ENCODE data around the gene PTPRM. TPM values are rescaled to one million over a fixed set of nuclear protein-coding genes. Genes with fewer than 3 reads are reported as not detected.

Gene PTPRM
- total RNA-seq, 1 donor from 2014 or later = 13.9 TPM

DNA sequence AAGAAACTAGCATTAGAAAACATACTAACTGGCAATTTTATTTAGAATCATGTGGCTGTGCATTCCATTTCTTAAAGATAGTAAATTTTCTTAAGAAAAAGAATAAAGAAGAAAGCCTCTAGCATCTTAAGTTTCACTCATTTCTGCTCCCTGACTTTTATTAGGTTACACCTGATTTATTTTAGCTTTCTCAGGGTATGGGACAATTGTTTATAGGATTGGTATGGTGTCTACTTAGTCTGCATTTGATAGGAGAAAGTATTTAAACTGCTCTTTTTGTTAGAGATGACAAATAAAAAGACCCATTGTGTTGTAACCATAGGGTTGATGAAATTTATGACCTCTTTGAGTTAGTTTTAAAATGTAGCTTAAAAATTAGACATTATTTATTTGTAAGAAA is 115.2 kb downstream of the PTPRM start:
- Histone ChIP-seq H3K4me2 (no peak overlapping the region), H3K4me1 (no peaks in the 10 kb centered on the region), H3K9me3 (ENCODE audit: low read depth) (no peaks in the 10 kb centered on the region), H3K9ac (no peak overlapping the region), H3K27me3 (no peaks in the 10 kb centered on the region), H3K4me3 (no peak overlapping the region), H3K79me2 (ENCODE audit: low read depth) (no peaks in the 10 kb centered on the region), H3F3A (ENCODE audit: low read depth) (no peaks in the 10 kb centered on the region), H3K36me3 (no peaks in the 10 kb centered on the region), H4K20me1 (ENCODE audit: low read depth) (no peaks in the 10 kb centered on the region), H3K27ac (no peak overlapping the region), H2AFZ (replicated peaks) (no peak overlapping the region)
- no peak overlapping the region for H3K27ac Mint-ChIP-seq
- H3K36me3 Mint-ChIP-seq = no peaks in the 10 kb centered on the region
- H3K4me1 Mint-ChIP-seq = peaks cover 3% of the 10 kb centered on the region
- H3K27me3 Mint-ChIP-seq (ENCODE audit: insufficient read depth, low read depth) = no peaks in the 10 kb centered on the region
- TF ChIP-seq EZH2 (IDR thresholded peaks at IDR 0.05) = no peak
- TF ChIP-seq, protein P1, sequence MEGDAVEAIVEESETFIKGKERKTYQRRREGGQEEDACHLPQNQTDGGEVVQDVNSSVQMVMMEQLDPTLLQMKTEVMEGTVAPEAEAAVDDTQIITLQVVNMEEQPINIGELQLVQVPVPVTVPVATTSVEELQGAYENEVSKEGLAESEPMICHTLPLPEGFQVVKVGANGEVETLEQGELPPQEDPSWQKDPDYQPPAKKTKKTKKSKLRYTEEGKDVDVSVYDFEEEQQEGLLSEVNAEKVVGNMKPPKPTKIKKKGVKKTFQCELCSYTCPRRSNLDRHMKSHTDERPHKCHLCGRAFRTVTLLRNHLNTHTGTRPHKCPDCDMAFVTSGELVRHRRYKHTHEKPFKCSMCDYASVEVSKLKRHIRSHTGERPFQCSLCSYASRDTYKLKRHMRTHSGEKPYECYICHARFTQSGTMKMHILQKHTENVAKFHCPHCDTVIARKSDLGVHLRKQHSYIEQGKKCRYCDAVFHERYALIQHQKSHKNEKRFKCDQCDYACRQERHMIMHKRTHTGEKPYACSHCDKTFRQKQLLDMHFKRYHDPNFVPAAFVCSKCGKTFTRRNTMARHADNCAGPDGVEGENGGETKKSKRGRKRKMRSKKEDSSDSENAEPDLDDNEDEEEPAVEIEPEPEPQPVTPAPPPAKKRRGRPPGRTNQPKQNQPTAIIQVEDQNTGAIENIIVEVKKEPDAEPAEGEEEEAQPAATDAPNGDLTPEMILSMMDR (IDR thresholded peaks at IDR 0.05) = no peak
- no peak for TF ChIP-seq EZH2phosphoT487 (IDR thresholded peaks at IDR 0.05)
- DNase-seq (ENCODE audit: low spot score) = no peak
- H3K9me3 Mint-ChIP-seq = no peaks in the 10 kb centered on the region
- no peak overlapping the region for H3K4me3 Mint-ChIP-seq

DNA sequence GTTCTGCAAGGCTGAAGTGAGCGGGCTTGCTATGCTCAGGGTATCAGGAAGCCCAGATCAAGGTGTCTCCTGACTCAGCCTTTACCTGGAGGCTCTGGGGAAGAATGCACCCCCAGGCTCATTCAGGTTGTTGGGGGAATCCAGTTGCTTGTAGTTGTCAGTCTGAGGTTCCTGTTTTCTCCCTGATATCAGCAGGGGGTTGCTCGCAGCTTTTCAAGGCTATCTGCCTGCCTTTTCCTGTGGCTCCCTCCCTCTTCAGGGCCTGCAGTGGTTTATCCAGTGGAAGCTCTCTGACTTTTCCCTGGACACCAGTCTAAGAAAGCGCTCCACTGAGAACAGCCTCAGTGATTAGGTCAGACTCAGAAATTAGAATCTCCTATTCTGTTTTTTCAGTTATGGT is 116.6 kb downstream of the PTPRM start:
- Histone ChIP-seq H3K9ac (no peak overlapping the region), H3F3A (ENCODE audit: low read depth) (no peaks in the 10 kb centered on the region), H3K27me3 (no peaks in the 10 kb centered on the region), H4K20me1 (ENCODE audit: low read depth) (no peaks in the 10 kb centered on the region), H3K4me3 (no peak overlapping the region), H3K9me3 (ENCODE audit: low read depth) (no peaks in the 10 kb centered on the region), H2AFZ (replicated peaks) (no peak overlapping the region), H3K79me2 (ENCODE audit: low read depth) (no peaks in the 10 kb centered on the region), H3K36me3 (no peaks in the 10 kb centered on the region), H3K27ac (no peak overlapping the region), H3K4me2 (no peak overlapping the region), H3K4me1 (no peaks in the 10 kb centered on the region)
- H3K27ac Mint-ChIP-seq = no peak overlapping the region
- TF ChIP-seq EZH2phosphoT487 (IDR thresholded peaks at IDR 0.05) (no peak), EZH2 (IDR thresholded peaks at IDR 0.05) (no peak)
- TF ChIP-seq, protein P1 (IDR thresholded peaks at IDR 0.05) = no peak
- DNase-seq (ENCODE audit: low spot score) = peak; percentile 30
- H3K4me1 Mint-ChIP-seq = peaks cover 3% of the 10 kb centered on the region
- H3K36me3 Mint-ChIP-seq = no peaks in the 10 kb centered on the region
- H3K9me3 Mint-ChIP-seq = no peaks in the 10 kb centered on the region
- no peaks in the 10 kb centered on the region for H3K27me3 Mint-ChIP-seq (ENCODE audit: insufficient read depth, low read depth)
- no peak overlapping the region for H3K4me3 Mint-ChIP-seq

DNA sequence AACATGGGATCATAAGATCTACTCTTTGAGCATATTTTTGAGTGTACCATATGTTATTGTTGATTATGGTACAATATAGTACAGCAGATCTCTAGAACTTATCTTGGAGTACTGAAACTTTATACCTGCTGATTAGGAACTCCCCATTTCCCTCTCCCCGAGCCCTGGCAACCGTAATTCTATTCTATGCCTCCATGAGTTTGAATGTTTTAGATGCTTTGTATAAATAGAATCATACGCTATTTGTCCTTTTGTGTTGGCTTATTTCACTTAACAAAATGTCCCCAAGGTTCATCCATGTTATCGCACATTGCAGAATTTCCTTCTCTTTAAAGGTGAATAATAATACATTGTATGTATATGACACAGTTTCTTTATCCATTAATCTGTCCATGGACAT is 117.2 kb downstream of the PTPRM start:
- Histone ChIP-seq H3K4me3 (no peak overlapping the region), H3K9ac (no peak overlapping the region), H3K4me2 (no peak overlapping the region), H3K36me3 (no peaks in the 10 kb centered on the region), H2AFZ (replicated peaks) (no peak overlapping the region), H3K27me3 (no peaks in the 10 kb centered on the region), H3K4me1 (no peaks in the 10 kb centered on the region), H3K79me2 (ENCODE audit: low read depth) (no peaks in the 10 kb centered on the region), H4K20me1 (ENCODE audit: low read depth) (no peaks in the 10 kb centered on the region), H3F3A (ENCODE audit: low read depth) (no peaks in the 10 kb centered on the region), H3K9me3 (ENCODE audit: low read depth) (no peaks in the 10 kb centered on the region), H3K27ac (no peak overlapping the region)
- H3K4me1 Mint-ChIP-seq = peaks cover 3% of the 10 kb centered on the region
- no peaks in the 10 kb centered on the region for H3K27me3 Mint-ChIP-seq (ENCODE audit: insufficient read depth, low read depth)
- no peaks in the 10 kb centered on the region for H3K36me3 Mint-ChIP-seq
- H3K9me3 Mint-ChIP-seq = no peaks in the 10 kb centered on the region
- H3K4me3 Mint-ChIP-seq = no peak overlapping the region
- no peak overlapping the region for H3K27ac Mint-ChIP-seq
- TF ChIP-seq EZH2phosphoT487 (IDR thresholded peaks at IDR 0.05) (no peak), EZH2 (IDR thresholded peaks at IDR 0.05) (no peak)
- TF ChIP-seq, protein P1 (IDR thresholded peaks at IDR 0.05) = no peak
- DNase-seq (ENCODE audit: low spot score) = no peak

All from neural progenitor cell (in vitro differentiated cells).